IMR-90 (cell line): Measurements from ENCODE around the gene RGS12. TPM values are rescaled to one million over a fixed set of nuclear protein-coding genes. Genes with fewer than 3 reads are reported as not detected.

ENCODE experiments used
- ATAC-seq: fragments of 200-7000 bp; cut with Tn5 transposase; 2 replicates; pipeline ENCODE4 v1.9.1; 2020; ENCODE audit warnings: low read depth, mild to moderate bottlenecking, moderate library complexity
- BruUV-seq: library from RNA; stranded (reverse); fragments of 400-500 nt; replicated peaks from 2 replicates; lab custom pipeline; 2021; lab: Mats Ljungman, UMichigan
- CTCF ChIA-PET: fragments of 300-600 bp; formaldehyde crosslinking; extraction: SDS; loops from one replicate; lab custom pipeline; 2021; ENCODE audit warnings: antibody characterized with exemption; lab: Yijun Ruan, JAX
- POLR2A ChIA-PET: fragments of 300-600 bp; sonication (Branson Sonifier 250); formaldehyde crosslinking; loops from one replicate; lab custom pipeline; 2022; ENCODE audit warnings: antibody characterized with exemption; ENCODE audit not compliant: unreplicated experiment; lab: Charles Lee
- DNase-seq: peaks from one replicate; pipeline ENCODE4 v3.0.0; 2013
- H2AFZ ChIP-seq: replicated peaks from 2 replicates; pipeline ENCODE3; 2013; ENCODE audit warnings: low read length, mild to moderate bottlenecking; ENCODE audit not compliant: poor library complexity
- H2AK5ac ChIP-seq: 2 replicates; pipeline ENCODE4 v1.6.1; 2013; ENCODE audit warnings: low read depth, low read length, inconsistent platforms
- H2AK9ac ChIP-seq: replicated peaks from 2 replicates; pipeline ENCODE3; 2013; ENCODE audit warnings: mild to moderate bottlenecking, low read depth, low read length, moderate library complexity; ENCODE audit not compliant: poor library complexity
- H2BK120ac ChIP-seq: 2 replicates; pipeline ENCODE4 v1.6.1; 2013; ENCODE audit warnings: low read depth, low read length, inconsistent platforms
- H2BK15ac ChIP-seq: 3 replicates; pipeline ENCODE4 v1.6.1; 2013; ENCODE audit warnings: low read depth, low read length, inconsistent platforms
- H2BK20ac ChIP-seq: 2 replicates; pipeline ENCODE4 v1.6.1; 2013; ENCODE audit warnings: low read depth, mild to moderate bottlenecking, inconsistent platforms, low read length, moderate library complexity
- H2BK5ac ChIP-seq: 2 replicates; pipeline ENCODE4 v1.6.1; 2013; ENCODE audit warnings: mild to moderate bottlenecking, low read depth, low read length, inconsistent platforms; ENCODE audit not compliant: poor library complexity, severe bottlenecking
- H3K14ac ChIP-seq: replicated peaks from 2 replicates; pipeline ENCODE4 v1.6.1; 2013; ENCODE audit warnings: low read depth, low read length, inconsistent platforms
- H3K18ac ChIP-seq: 2 replicates; pipeline ENCODE4 v1.6.1; 2013; ENCODE audit warnings: low read depth, low read length, control low read depth
- H3K23ac ChIP-seq: 2 replicates; pipeline ENCODE4 v1.6.1; 2013; ENCODE audit warnings: low read depth, low read length, inconsistent platforms
- H3K27ac ChIP-seq: 2 replicates; pipeline ENCODE4 v1.5.1; 2013; ENCODE audit warnings: mild to moderate bottlenecking, control low read depth, low read length; ENCODE audit not compliant: insufficient read depth
- H3K27me3 ChIP-seq: 2 replicates; pipeline ENCODE4 v1.6.1; 2013; ENCODE audit warnings: low read length; ENCODE audit not compliant: control insufficient read depth, insufficient read depth
- H3K36me3 ChIP-seq: 2 replicates; pipeline ENCODE4 v1.6.1; 2013; ENCODE audit warnings: low read length, mixed read lengths; ENCODE audit not compliant: control insufficient read depth, insufficient read depth
- H3K4ac ChIP-seq: 2 replicates; pipeline ENCODE4 v1.6.1; 2013; ENCODE audit warnings: low read depth, low read length, inconsistent platforms
- H3K4me1 ChIP-seq: 2 replicates; pipeline ENCODE4 v1.6.1; 2013; ENCODE audit warnings: low read length, mixed read lengths; ENCODE audit not compliant: control insufficient read depth, insufficient read depth
- H3K4me2 ChIP-seq: 2 replicates; pipeline ENCODE4 v1.6.1; 2013; ENCODE audit warnings: low read depth, mild to moderate bottlenecking, control low read depth, low read length, moderate library complexity
- H3K4me3 ChIP-seq: 2 replicates; pipeline ENCODE4 v1.5.1; 2013; ENCODE audit warnings: low read depth, mild to moderate bottlenecking, control low read depth, low read length, moderate library complexity; ENCODE audit not compliant: insufficient read depth
- H3K56ac ChIP-seq: 2 replicates; pipeline ENCODE4 v1.6.1; 2013; ENCODE audit warnings: low read length, inconsistent platforms; ENCODE audit not compliant: insufficient read depth; ENCODE audit errors: extremely low read depth
- H3K79me1 ChIP-seq, 2 experiments: 2 replicates each; pipeline ENCODE4 v1.6.1; 2013; ENCODE audit warnings: low read length in 2 of 2, inconsistent platforms in 1 of 2, low read depth in 1 of 2
- H3K9ac ChIP-seq: 2 replicates; pipeline ENCODE4 v1.6.1; 2013; ENCODE audit warnings: low read depth, low read length, control low read depth
- H3K9me1 ChIP-seq: 2 replicates; pipeline ENCODE4 v1.6.1; 2013; ENCODE audit warnings: low read length, inconsistent platforms; ENCODE audit not compliant: insufficient read depth
- H3K9me3 ChIP-seq: 2 replicates; pipeline ENCODE4 v1.6.1; 2013; ENCODE audit warnings: low read length; ENCODE audit not compliant: control insufficient read depth, insufficient read depth
- H4K20me1 ChIP-seq: 2 replicates; pipeline ENCODE4 v1.6.1; 2013; ENCODE audit warnings: low read length, inconsistent platforms; ENCODE audit not compliant: insufficient read depth
- H4K5ac ChIP-seq: 2 replicates; pipeline ENCODE4 v1.6.1; 2013; ENCODE audit warnings: mild to moderate bottlenecking, low read depth, low read length, control low read depth
- H4K8ac ChIP-seq, 2 experiments: 2 replicates each; pipeline ENCODE4 v1.6.1; 2013; ENCODE audit warnings: low read depth in 2 of 2, low read length in 2 of 2, control low read depth in 1 of 2, inconsistent platforms in 1 of 2
- H4K91ac ChIP-seq: 2 replicates; pipeline ENCODE4 v1.6.1; 2013; ENCODE audit warnings: low read depth, low read length, inconsistent platforms; ENCODE audit not compliant: insufficient read depth
- CEBPB ChIP-seq: IDR thresholded peaks from 2 replicates; pipeline ENCODE4 v1.6.1; 2012; ENCODE audit warnings: low read depth, low read length, improper control_type of control experiment
- FOS ChIP-seq: fragments of 150-350 bp; IDR thresholded peaks from 2 replicates; pipeline ENCODE4 v1.6.1; 2016; ENCODE audit warnings: low read depth, low read length
- MAFK ChIP-seq: IDR thresholded peaks from 2 replicates; pipeline ENCODE4 v1.6.1; 2012; ENCODE audit warnings: low read depth, low read length, improper control_type of control experiment
- MXI1 ChIP-seq: IDR thresholded peaks from 2 replicates; pipeline ENCODE4 v1.6.1; 2012; ENCODE audit warnings: low read depth, mild to moderate bottlenecking, low read length, moderate library complexity, borderline replicate concordance
- POLR2A ChIP-seq: IDR thresholded peaks from 2 replicates; pipeline ENCODE4 v1.6.1; 2012; ENCODE audit warnings: mild to moderate bottlenecking, low read depth, low read length
- RAD21 ChIP-seq: IDR thresholded peaks from 2 replicates; pipeline ENCODE4 v1.6.1; 2012; ENCODE audit warnings: low read length, improper control_type of control experiment
- WGBS, 2 experiments: methylation state at CpG; one replicate each; pipeline versions ENCODE4 v1.1.5 to v1.1.7; 2013; ENCODE audit warnings: missing lambda C conversion rate in 2 of 2; ENCODE audit not compliant: insufficient read length in 1 of 2; ENCODE audit errors: extremely low coverage in 2 of 2; 5-methylcytosine and 5-hydroxymethylcytosine counted together
- dilution Hi-C: fragments of 300-500 bp; cut with HindIII; formaldehyde crosslinking; loops from one replicate; pipeline ENCODE4 v1.14.3; 2018; ENCODE audit warnings: low sequenced_read_pairs; ENCODE audit not compliant: unreplicated experiment
- in situ Hi-C: fragments of 300-500 bp; cut with MboI; formaldehyde crosslinking; loops from 3 replicates; pipeline ENCODE4 v1.14.3; 2019; ENCODE audit warnings: low sequenced_read_pairs, inconsistent platforms, mixed read lengths
- intact Hi-C: fragments of 100-400 bp; cut with micrococcal nuclease; formaldehyde crosslinking; loops from 2 replicates; pipeline ENCODE4 v1.10.0; 2022
- polyA plus RNA-seq, 3 experiments: library from polyadenylated mRNA; depleted of rRNA; stranded (reverse); fragments of >200 nt; gene quantifications; 2 replicates each; pipeline ENCODE4 v1.2.3, GENCODE V29; 2012; ENCODE audit warnings: low replicate concordance in 1 of 3
- total RNA-seq: library from RNA; depleted of rRNA; stranded (reverse); fragments of >200 nt; gene quantifications from 2 replicates; pipeline ENCODE4 v1.2.3, GENCODE V29; 2012
- TF ChIP-seq, protein P1 (sequence below): fragments of 150-350 bp; IDR thresholded peaks from 2 replicates; pipeline ENCODE4 v1.6.1; 2016; ENCODE audit warnings: low read depth, mild to moderate bottlenecking, low read length, moderate library complexity, borderline replicate concordance

The RGS12 gene
- total and polyA plus RNA-seq, 2 of the 4 experiments (the other 2 are of a cell fraction) = 11.8 to 12.0 TPM

DNA sequence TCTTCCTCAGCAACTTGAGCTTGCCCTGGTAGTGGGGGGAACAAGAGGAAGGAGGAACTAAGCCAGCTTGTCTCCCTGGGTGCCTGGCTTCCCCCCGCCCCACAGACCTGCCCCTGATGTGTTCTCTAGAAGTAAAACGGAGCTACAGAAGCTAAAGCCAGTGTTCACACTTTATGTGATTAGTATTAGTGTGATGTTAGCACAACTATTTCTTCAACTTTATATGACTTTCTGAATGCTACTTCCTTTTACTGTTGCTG, 10.7 kb downstream of the RGS12 start:
- intact Hi-C loops = no loop called here
- no peak overlapping the region for H3K27ac ChIP-seq
- H3K18ac ChIP-seq = no peak overlapping the region
- H4K91ac ChIP-seq = no peak overlapping the region
- no peak overlapping the region for H4K5ac ChIP-seq
- BruUV-seq = no TSS peak
- dilution Hi-C loops = no loop called here
- no peaks in the 10 kb centered on the region for H3K9me3 ChIP-seq
- H3K4ac ChIP-seq = no peak overlapping the region
- peaks cover 63% of the 10 kb centered on the region for H4K20me1 ChIP-seq
- H3K79me1 ChIP-seq = peaks cover 38 to 88% of the 10 kb centered on the region in 2 experiments
- no peak overlapping the region for H2AK5ac ChIP-seq
- H2AFZ ChIP-seq = no peak overlapping the region
- ATAC-seq (no peak), DNase-seq (no peak)
- H2BK5ac ChIP-seq = no peak overlapping the region
- peaks cover 31% of the 10 kb centered on the region for H3K9me1 ChIP-seq
- H3K4me2 ChIP-seq = no peak overlapping the region
- H4K8ac ChIP-seq = no peak overlapping the region
- in situ Hi-C loops = no loop called here
- no peak overlapping the region for H2BK15ac ChIP-seq
- no peak overlapping the region for H2BK20ac ChIP-seq
- TF ChIP-seq, protein P1, sequence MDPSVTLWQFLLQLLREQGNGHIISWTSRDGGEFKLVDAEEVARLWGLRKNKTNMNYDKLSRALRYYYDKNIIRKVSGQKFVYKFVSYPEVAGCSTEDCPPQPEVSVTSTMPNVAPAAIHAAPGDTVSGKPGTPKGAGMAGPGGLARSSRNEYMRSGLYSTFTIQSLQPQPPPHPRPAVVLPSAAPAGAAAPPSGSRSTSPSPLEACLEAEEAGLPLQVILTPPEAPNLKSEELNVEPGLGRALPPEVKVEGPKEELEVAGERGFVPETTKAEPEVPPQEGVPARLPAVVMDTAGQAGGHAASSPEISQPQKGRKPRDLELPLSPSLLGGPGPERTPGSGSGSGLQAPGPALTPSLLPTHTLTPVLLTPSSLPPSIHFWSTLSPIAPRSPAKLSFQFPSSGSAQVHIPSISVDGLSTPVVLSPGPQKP = no peak
- TF ChIP-seq POLR2A (no peak), MXI1 (no peak), RAD21 (no peak), MAFK (no peak), FOS (no peak), CEBPB (no peak)
- H3K56ac ChIP-seq = no peak overlapping the region
- H2BK120ac ChIP-seq = no peak overlapping the region
- no peak overlapping the region for H3K14ac ChIP-seq
- no peak overlapping the region for H3K9ac ChIP-seq
- no CpG with 5 or more reads among the region's 2 CpGs for WGBS, 2 experiments
- no peaks in the 10 kb centered on the region for H3K36me3 ChIP-seq
- no peak overlapping the region for H2AK9ac ChIP-seq
- ChIA-PET CTCF (no interaction called here), POLR2A (no interaction called here)
- no peak overlapping the region for H3K4me3 ChIP-seq
- H3K23ac ChIP-seq = no peak overlapping the region
- H3K4me1 ChIP-seq = peaks cover 23% of the 10 kb centered on the region
- no peaks in the 10 kb centered on the region for H3K27me3 ChIP-seq
